K562 (cell line): ENCODE data around the gene VIPR2. TPM values are rescaled to one million over a fixed set of nuclear protein-coding genes. Genes with fewer than 3 reads are reported as not detected.

ENCODE experiments used
- ADNP ChIP-seq: fragments of 200-800 bp; sonication (Bioruptor generic); IDR thresholded peaks from 2 replicates; pipeline ENCODE4 v1.6.1; 2016; ENCODE audit warnings: missing genetic modification characterization, missing compliant biosample characterization
- ARNT ChIP-seq, 2 experiments: fragments of 450-650 bp; IDR thresholded peaks; 2 replicates each; pipeline ENCODE4 v1.6.1; 2016; ENCODE audit warnings: mild to moderate bottlenecking in 1 of 2
- CBFA2T3 ChIP-seq: fragments of 450-650 bp; IDR thresholded peaks from 2 replicates; pipeline ENCODE4 v1.6.1; 2017
- CBX3 ChIP-seq, 2 experiments: IDR thresholded peaks; 1 replicate in 1 of 2; 2 replicates in 1 of 2; pipeline ENCODE4 v1.6.1; 2012; ENCODE audit warnings: inconsistent platforms in 2 of 2, low read length in 2 of 2, borderline replicate concordance in 1 of 2, control low read depth in 1 of 2
- CBX5 ChIP-seq: IDR thresholded peaks from 2 replicates; pipeline ENCODE4 v1.6.1; 2014; ENCODE audit warnings: low read depth, borderline replicate concordance
- DACH1 ChIP-seq: fragments of 450-650 bp; IDR thresholded peaks from 2 replicates; pipeline ENCODE4 v1.6.1; 2018; ENCODE audit not compliant: partially characterized antibody
- KLF1 ChIP-seq: fragments of 450-650 bp; IDR thresholded peaks from 2 replicates; pipeline ENCODE4 v1.6.1; 2016; ENCODE audit warnings: missing genetic modification characterization, missing compliant biosample characterization
- MAX ChIP-seq: sonication (generic); formaldehyde crosslinking; IDR thresholded peaks from 2 replicates; pipeline ENCODE4 v1.9.0; 2022; ENCODE audit warnings: mild to moderate bottlenecking, missing genetic modification reagents
- MAZ ChIP-seq, 2 experiments: fragments of 450-650 bp in 1 of 2; sonication (generic) in 1 of 2; formaldehyde crosslinking; IDR thresholded peaks in 1 of 2; conservative IDR thresholded peaks in 1 of 2; 2 replicates each; pipeline versions ENCODE4 v1.4.0 to v1.5.0; 2020; ENCODE audit warnings: mild to moderate bottlenecking in 1 of 2, missing genetic modification reagents in 1 of 2
- NFIX ChIP-seq: fragments of 250-450 bp; sonication (Bioruptor Pico); IDR thresholded peaks from 2 replicates; pipeline ENCODE4 v1.4.0; 2020; ENCODE audit warnings: low read depth, mild to moderate bottlenecking, moderate library complexity
- NFRKB ChIP-seq: fragments of 450-650 bp; IDR thresholded peaks from 2 replicates; pipeline ENCODE4 v1.6.1; 2016; ENCODE audit warnings: low read depth
- NFYB ChIP-seq: IDR thresholded peaks from 2 replicates; pipeline ENCODE4 v1.6.1; 2011; ENCODE audit warnings: mild to moderate bottlenecking, moderate library complexity; ENCODE audit not compliant: insufficient read length; ENCODE audit errors: extremely low read depth
- PURB ChIP-seq: sonication (generic); formaldehyde crosslinking; IDR thresholded peaks from 2 replicates; pipeline ENCODE4 v1.9.0; 2021; ENCODE audit warnings: low read depth, mild to moderate bottlenecking, missing genetic modification reagents
- RAD51 ChIP-seq: fragments of 450-650 bp; IDR thresholded peaks from 2 replicates; pipeline ENCODE4 v1.7.1; 2016; ENCODE audit warnings: low read depth, mild to moderate bottlenecking, borderline replicate concordance
- RNF2 ChIP-seq: sonication (generic); IDR thresholded peaks from 2 replicates; pipeline ENCODE4 v1.6.1; 2016
- SNIP1 ChIP-seq: fragments of 450-650 bp; IDR thresholded peaks from 2 replicates; pipeline ENCODE4 v1.7.1; 2017; ENCODE audit warnings: low read depth, mild to moderate bottlenecking
- SRSF9 ChIP-seq: fragments of 200-400 bp; formaldehyde crosslinking; IDR thresholded peaks from 2 replicates; pipeline ENCODE4 v1.6.1; 2017; ENCODE audit warnings: low read depth, low read length, borderline replicate concordance
- SUPT5H ChIP-seq: fragments of 450-650 bp; IDR thresholded peaks from 2 replicates; pipeline ENCODE4 v1.6.1; 2016
- THAP7 ChIP-seq: fragments of 250-450 bp; sonication (Bioruptor Pico); IDR thresholded peaks from 2 replicates; pipeline ENCODE4 v1.5.0; 2021
- WHSC1 ChIP-seq: IDR thresholded peaks from one replicate; pipeline ENCODE4 v1.6.1; 2012; ENCODE audit warnings: low read length, control low read depth, inconsistent platforms
- ZNF778 ChIP-seq: fragments of 450-650 bp; formaldehyde crosslinking; IDR thresholded peaks from 2 replicates; pipeline ENCODE4 v1.4.0; 2020; ENCODE audit warnings: mild to moderate bottlenecking, moderate library complexity
- ZNF785 ChIP-seq: fragments of 250-450 bp; sonication (Bioruptor Pico); IDR thresholded peaks from 2 replicates; pipeline ENCODE4 v1.4.0; 2020; ENCODE audit warnings: mild to moderate bottlenecking
- ZZZ3 ChIP-seq: fragments of 450-650 bp; IDR thresholded peaks from 2 replicates; pipeline ENCODE4 v1.6.1; 2016; ENCODE audit warnings: antibody characterized with exemption, mild to moderate bottlenecking, moderate library complexity
- polyA plus RNA-seq, 8 experiments: library from polyadenylated mRNA; depleted of rRNA in 4 of 8; stranded (reverse) in 5 of 8; unstranded in 3 of 8; fragments of >200 nt; fragmentation: Nextera tagmentation in 2 of 8; fragmentation: Illumina TruSeq in 1 of 8; extraction: Ambion mirVana in 2 of 8; extraction: Trizol in 1 of 8; gene quantifications; 2 replicates each; pipeline versions ENCODE4 v1.2.1 to v1.2.3, GENCODE V29; 2011 to 2014; ENCODE audit warnings: inconsistent platforms in 1 of 8, missing spikeins in 1 of 8
- total RNA-seq, 7 experiments: library from RNA; depleted of rRNA in 6 of 7; stranded (reverse); fragments of >200 nt in 6 of 7; fragmentation: Illumina TruSeq in 2 of 7; extraction: Trizol in 2 of 7; gene quantifications; 2 replicates each; pipeline versions ENCODE4 v1.2.1 to v1.2.3, GENCODE V29; 2011 to 2021; ENCODE audit warnings: low replicate concordance in 1 of 7
- TF ChIP-seq, protein P1 (sequence below): fragments of 450-650 bp; IDR thresholded peaks from 2 replicates; pipeline ENCODE4 v1.7.0; 2016; ENCODE audit warnings: borderline replicate concordance
- TF ChIP-seq, protein P2 (sequence below): fragments of 450-650 bp; IDR thresholded peaks from 2 replicates; pipeline ENCODE4 v1.6.1; 2016; ENCODE audit warnings: antibody characterized with exemption
- TF ChIP-seq, protein P3 (sequence below): fragments of 250-450 bp; sonication (Bioruptor Pico); IDR thresholded peaks from 2 replicates; pipeline ENCODE4 v1.8.0; 2022; ENCODE audit warnings: moderate library complexity, mild to moderate bottlenecking, inconsistent platforms

VIPR2 gene
- total and polyA plus RNA-seq, 9 of the 15 experiments (the other 6 are each of a cell fraction or from before 2014, with no cell fraction given) = 0.04 TPM; not detected in 8

- no peak for TF ChIP-seq THAP7 (CRISPR knock-in tag)
- TF ChIP-seq, protein P1, sequence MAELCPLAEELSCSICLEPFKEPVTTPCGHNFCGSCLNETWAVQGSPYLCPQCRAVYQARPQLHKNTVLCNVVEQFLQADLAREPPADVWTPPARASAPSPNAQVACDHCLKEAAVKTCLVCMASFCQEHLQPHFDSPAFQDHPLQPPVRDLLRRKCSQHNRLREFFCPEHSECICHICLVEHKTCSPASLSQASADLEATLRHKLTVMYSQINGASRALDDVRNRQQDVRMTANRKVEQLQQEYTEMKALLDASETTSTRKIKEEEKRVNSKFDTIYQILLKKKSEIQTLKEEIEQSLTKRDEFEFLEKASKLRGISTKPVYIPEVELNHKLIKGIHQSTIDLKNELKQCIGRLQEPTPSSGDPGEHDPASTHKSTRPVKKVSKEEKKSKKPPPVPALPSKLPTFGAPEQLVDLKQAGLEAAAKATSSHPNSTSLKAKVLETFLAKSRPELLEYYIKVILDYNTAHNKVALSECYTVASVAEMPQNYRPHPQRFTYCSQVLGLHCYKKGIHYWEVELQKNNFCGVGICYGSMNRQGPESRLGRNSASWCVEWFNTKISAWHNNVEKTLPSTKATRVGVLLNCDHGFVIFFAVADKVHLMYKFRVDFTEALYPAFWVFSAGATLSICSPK = no peak
- no peak; the same call in 1 of the 2 replicates for TF ChIP-seq RNF2
- TF ChIP-seq NFYB = no peak
- TF ChIP-seq CBX5 = peak; percentile 50; the same call in 1 of the 2 replicates
- TF ChIP-seq ADNP (tag) = no peak
- TF ChIP-seq ZNF785 (CRISPR knock-in tag) = no peak
- TF ChIP-seq SUPT5H = peak; percentile 67; the same call in 1 of the 2 replicates
- no peak for TF ChIP-seq DACH1
- no peak for TF ChIP-seq PURB
- no peak for TF ChIP-seq KLF1 (tag)
- TF ChIP-seq NFRKB = peak; percentile 87
- TF ChIP-seq MAX = peak; percentile 65
- TF ChIP-seq RAD51 = no peak
- TF ChIP-seq, protein P2, sequence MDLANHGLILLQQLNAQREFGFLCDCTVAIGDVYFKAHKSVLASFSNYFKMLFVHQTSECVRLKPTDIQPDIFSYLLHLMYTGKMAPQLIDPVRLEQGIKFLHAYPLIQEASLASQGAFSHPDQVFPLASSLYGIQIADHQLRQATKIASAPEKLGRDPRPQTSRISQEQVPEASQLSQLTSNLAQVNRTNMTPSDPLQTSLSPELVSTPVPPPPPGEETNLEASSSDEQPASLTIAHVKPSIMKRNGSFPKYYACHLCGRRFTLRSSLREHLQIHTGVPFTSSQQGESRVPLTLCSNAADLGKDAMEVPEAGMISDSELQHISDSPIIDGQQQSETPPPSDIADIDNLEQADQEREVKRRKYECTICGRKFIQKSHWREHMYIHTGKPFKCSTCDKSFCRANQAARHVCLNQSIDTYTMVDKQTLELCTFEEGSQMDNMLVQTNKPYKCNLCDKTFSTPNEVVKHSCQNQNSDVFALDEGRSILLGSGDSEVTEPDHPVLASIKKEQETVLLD = peak; percentile 54; the same call in 1 of the 2 replicates
- no peak for TF ChIP-seq SRSF9
- no peak for TF ChIP-seq WHSC1
- peak; percentile 64; the same call in 1 of the 2 replicates for TF ChIP-seq SNIP1
- TF ChIP-seq ZNF778 (CRISPR knock-in tag) = no peak
- peak; percentile 94 for TF ChIP-seq MAZ (CRISPR knock-in tag; conservative IDR thresholded peaks at IDR 0.05 in 1 of 2, IDR thresholded peaks at IDR 0.05 in 1 of 2)
- no peak; the same call in 1 of the 2 replicates for TF ChIP-seq ZZZ3
- no peak for TF ChIP-seq ARNT (IDR thresholded peaks at IDR 0.05)
- peak in 1 of 2 experiments; percentile 46; a peak in 1 of 3 replicates for TF ChIP-seq CBX3 (IDR thresholded peaks at IDR 0.05; ENCODE audit: borderline replicate concordance in 1 of 2, low read length in 2 of 2)
- TF ChIP-seq CBFA2T3 = peak; percentile 34; the same call in 1 of the 2 replicates
- TF ChIP-seq, protein P3, sequence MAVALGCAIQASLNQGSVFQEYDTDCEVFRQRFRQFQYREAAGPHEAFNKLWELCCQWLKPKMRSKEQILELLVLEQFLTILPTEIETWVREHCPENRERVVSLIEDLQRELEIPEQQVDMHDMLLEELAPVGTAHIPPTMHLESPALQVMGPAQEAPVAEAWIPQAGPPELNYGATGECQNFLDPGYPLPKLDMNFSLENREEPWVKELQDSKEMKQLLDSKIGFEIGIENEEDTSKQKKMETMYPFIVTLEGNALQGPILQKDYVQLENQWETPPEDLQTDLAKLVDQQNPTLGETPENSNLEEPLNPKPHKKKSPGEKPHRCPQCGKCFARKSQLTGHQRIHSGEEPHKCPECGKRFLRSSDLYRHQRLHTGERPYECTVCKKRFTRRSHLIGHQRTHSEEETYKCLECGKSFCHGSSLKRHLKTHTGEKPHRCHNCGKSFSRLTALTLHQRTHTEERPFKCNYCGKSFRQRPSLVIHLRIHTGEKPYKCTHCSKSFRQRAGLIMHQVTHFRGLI (CRISPR knock-in tag) = no peak
- TF ChIP-seq NFIX = no peak
Measured at GRCh38 chr7:159030490-159031134, 114.1 kb downstream of the VIPR2 start (continued).
